Common myeloid progenitor, CD34-positive (primary cell): ENCODE data around the gene NAGK.
"Not testable (repeated sequence)": the region's sequence is repeated elsewhere in the genome, so short reads cannot be mapped to it uniquely, and the experiment has no call there.

Experiments
- CTCF ChIA-PET: fragments of 350-600 bp; sonication (Branson Sonifier 250); formaldehyde crosslinking; loops from one replicate; lab custom pipeline; 2021; ENCODE audit warnings: antibody characterized with exemption; lab: Charles Lee
- POLR2A ChIA-PET: fragments of 350-600 bp; sonication (Branson Sonifier 250); formaldehyde crosslinking; loops from one replicate; lab custom pipeline; 2021; ENCODE audit warnings: antibody characterized with exemption; lab: Charles Lee
- DNase-seq, 3 donors: peaks; one replicate each; pipeline versions ENCODE4 v3.0.0 to v3.0.0-alpha.2; 2013
- H3K27ac ChIP-seq, 2 experiments: 1 replicate in 1 of 2; 2 replicates in 1 of 2; pipeline ENCODE4 v1.7.0; 2013; ENCODE audit warnings: inconsistent platforms in 2 of 2, low read length in 2 of 2, mild to moderate bottlenecking in 2 of 2, low read depth in 1 of 2, moderate library complexity in 1 of 2; ENCODE audit not compliant: severe bottlenecking in 2 of 2, insufficient read depth in 1 of 2, poor library complexity in 1 of 2
- H3K27me3 ChIP-seq, 5 experiments: replicated peaks in 2 of 5; 1 replicate in 3 of 5; 2 replicates in 2 of 5; pipeline versions ENCODE4 v1.6.1 to v1.7.0; 2013; ENCODE audit warnings: low read length in 4 of 5, mild to moderate bottlenecking in 2 of 5, moderate library complexity in 2 of 5, inconsistent platforms in 1 of 5; ENCODE audit not compliant: insufficient read depth in 5 of 5, control insufficient read depth in 4 of 5
- H3K36me3 ChIP-seq, 4 experiments: 1 replicate in 2 of 4; 2 replicates in 2 of 4; pipeline versions ENCODE4 v1.6.1 to v1.7.0; 2013; ENCODE audit warnings: low read length in 3 of 4, control low read depth in 1 of 4, mild to moderate bottlenecking in 1 of 4; ENCODE audit not compliant: control insufficient read depth in 4 of 4, insufficient read depth in 4 of 4
- H3K4me1 ChIP-seq, 4 experiments: 1 replicate in 3 of 4; 2 replicates in 1 of 4; pipeline versions ENCODE4 v1.6.1 to v1.7.1; 2013; ENCODE audit warnings: low read length in 3 of 4, mild to moderate bottlenecking in 3 of 4, control low read depth in 1 of 4, inconsistent platforms in 1 of 4, moderate library complexity in 1 of 4; ENCODE audit not compliant: control insufficient read depth in 4 of 4, insufficient read depth in 4 of 4; ENCODE audit errors: control extremely low read depth in 1 of 4
- H3K4me3 ChIP-seq, 7 experiments: 1 replicate in 4 of 7; 2 replicates in 3 of 7; pipeline versions ENCODE4 v1.5.1 to v1.7.0; 2013; ENCODE audit warnings: mild to moderate bottlenecking in 7 of 7, low read length in 6 of 7, moderate library complexity in 6 of 7, inconsistent platforms in 2 of 7, low read depth in 2 of 7, control low read depth in 1 of 7; ENCODE audit not compliant: insufficient read depth in 4 of 7, control insufficient read depth in 1 of 7; ENCODE audit errors: extremely low read depth in 1 of 7
- H3K9me3 ChIP-seq, 5 experiments: 1 replicate in 4 of 5; 2 replicates in 1 of 5; pipeline versions ENCODE4 v1.6.1 to v1.7.1; 2013; ENCODE audit warnings: low read length in 4 of 5, mild to moderate bottlenecking in 2 of 5, inconsistent platforms in 1 of 5, low read depth in 1 of 5, moderate library complexity in 1 of 5; ENCODE audit not compliant: control insufficient read depth in 4 of 5, insufficient read depth in 2 of 5; ENCODE audit errors: control extremely low read depth in 1 of 5
- WGBS: methylation state at CpG from one replicate; pipeline ENCODE4 v1.1.5; 2013; ENCODE audit not compliant: insufficient coverage; 5-methylcytosine and 5-hydroxymethylcytosine counted together

The NAGK gene

DNA sequence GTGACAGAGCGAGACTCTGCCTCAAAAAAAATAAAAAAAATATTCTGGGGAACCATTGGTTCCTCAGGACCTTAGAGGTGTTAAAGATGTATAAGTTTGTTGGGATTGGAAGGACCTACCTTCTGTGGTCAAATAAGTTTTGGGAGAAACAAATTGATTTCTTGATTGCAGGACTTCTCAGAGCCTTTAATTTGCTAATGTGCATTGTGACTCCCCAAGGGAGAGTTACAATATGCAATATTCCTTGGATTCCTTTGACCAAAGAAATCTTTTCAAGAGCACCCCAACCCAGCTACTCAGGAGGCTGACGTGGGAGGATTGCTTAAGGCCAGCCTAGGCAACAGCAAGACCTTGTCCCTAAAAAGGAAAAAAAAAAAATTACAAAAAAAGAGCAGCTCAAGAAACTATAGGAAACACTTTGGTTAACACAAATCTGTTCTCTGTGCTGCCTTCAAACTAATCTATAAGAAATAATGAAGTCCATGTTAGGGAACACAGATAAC, 6.5 kb downstream of the NAGK start:
- 100% methylated on average over 1 of the region's 2 CpGs for WGBS
- ChIA-PET POLR2A (no interaction called here), CTCF (interaction anchor here (0.6 kb wide), 1 partner anchor 24 kb away, joined by 3 read pairs; no protein-coding TSS in a partner anchor)
- Histone ChIP-seq H3K27me3 (no peaks in the 10 kb centered on the region), H3K9me3 (no peaks in the 10 kb centered on the region), H3K27ac (no peak overlapping the region), H3K4me1 (peaks cover 16 to 42% (median 37%) of the 10 kb centered on the region in 4 experiments), H3K36me3 (peaks cover 16 to 66% (median 49%) of the 10 kb centered on the region in 4 experiments), H3K4me3 (no peak overlapping the region)
- DNase-seq: no peak

DNA sequence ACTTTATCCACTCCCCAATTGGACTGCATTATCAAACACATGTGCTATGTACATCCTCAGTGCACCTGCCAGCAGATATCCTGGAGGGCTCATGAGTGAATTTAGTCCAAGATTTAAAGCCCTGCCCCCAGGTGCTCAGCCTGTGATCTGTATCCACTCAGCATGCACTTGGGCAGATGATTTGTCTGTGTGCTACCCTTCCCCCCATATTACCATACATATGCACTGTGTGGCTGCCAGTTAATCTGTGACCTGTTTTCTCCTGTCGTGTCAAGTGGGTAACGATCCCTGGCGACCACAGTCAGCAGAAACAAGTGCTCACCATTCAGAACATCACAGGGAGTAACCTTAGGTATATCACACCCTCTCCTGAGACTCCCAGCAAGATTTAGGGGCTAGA, 10.2 kb downstream of the NAGK start:
- Histone ChIP-seq H3K9me3 (no peaks in the 10 kb centered on the region), H3K4me1 (peaks cover 0 to 12% (median 3%) of the 10 kb centered on the region in 4 experiments), H3K27me3 (no peaks in the 10 kb centered on the region), H3K27ac (no peak overlapping the region), H3K36me3 (peaks cover 18 to 52% (median 44%) of the 10 kb centered on the region in 4 experiments), H3K4me3 (no peak overlapping the region)
- ChIA-PET CTCF (interaction anchor here (1.3 kb wide), 1 partner anchor 22 kb away, joined by 4 read pairs; no protein-coding TSS in a partner anchor), POLR2A (no interaction called here)
- WGBS: 90% methylated on average over 3 of the region's 3 CpGs
- no peak for DNase-seq

- H3K27me3 ChIP-seq: no peaks in the 10 kb centered on the region
- H3K9me3 ChIP-seq: no peaks in the 10 kb centered on the region
- H3K4me1 ChIP-seq: peaks cover 0 to 10% (median 7%) of the 10 kb centered on the region in 4 experiments
- no peak overlapping the region for H3K4me3 ChIP-seq
- no peak overlapping the region for H3K27ac ChIP-seq
- CTCF ChIA-PET: interaction anchor here (0.6 to 1.6 kb wide), 3 partner anchors 10 to 58 kb away, joined by 3 to 5 read pairs (median 5); partner anchors contain the start of gene NAGK
- POLR2A ChIA-PET: interaction anchor here (0.5 kb wide), 1 partner anchor 15 kb away, joined by 3 read pairs; no protein-coding TSS in a partner anchor
- 100% methylated on average over 1 of the region's 5 CpGs for WGBS
- peaks cover 11 to 15% (median 14%) of the 10 kb centered on the region in 4 experiments for H3K36me3 ChIP-seq
- no peak for DNase-seq
Observed at GRCh38 chr2:71082402-71083252, 14.2 kb downstream of the NAGK start.

- H3K4me1 ChIP-seq: peaks cover 0 to 10% (median 7%) of the 10 kb centered on the region in 4 experiments
- no CpG with 5 or more reads among the region's 3 CpGs for WGBS
- H3K27me3 ChIP-seq, H3K27ac ChIP-seq, H3K36me3 ChIP-seq, DNase-seq, H3K4me3 ChIP-seq, H3K9me3 ChIP-seq, POLR2A ChIA-PET: not testable (repeated sequence)
- CTCF ChIA-PET: interaction anchor here (1.5 kb wide), 1 partner anchor 16 kb away, joined by 5 read pairs; the partner anchor contains the start of gene NAGK
Observed at GRCh38 chr2:71083297-71083696, 14.8 kb downstream of the NAGK start.

DNA sequence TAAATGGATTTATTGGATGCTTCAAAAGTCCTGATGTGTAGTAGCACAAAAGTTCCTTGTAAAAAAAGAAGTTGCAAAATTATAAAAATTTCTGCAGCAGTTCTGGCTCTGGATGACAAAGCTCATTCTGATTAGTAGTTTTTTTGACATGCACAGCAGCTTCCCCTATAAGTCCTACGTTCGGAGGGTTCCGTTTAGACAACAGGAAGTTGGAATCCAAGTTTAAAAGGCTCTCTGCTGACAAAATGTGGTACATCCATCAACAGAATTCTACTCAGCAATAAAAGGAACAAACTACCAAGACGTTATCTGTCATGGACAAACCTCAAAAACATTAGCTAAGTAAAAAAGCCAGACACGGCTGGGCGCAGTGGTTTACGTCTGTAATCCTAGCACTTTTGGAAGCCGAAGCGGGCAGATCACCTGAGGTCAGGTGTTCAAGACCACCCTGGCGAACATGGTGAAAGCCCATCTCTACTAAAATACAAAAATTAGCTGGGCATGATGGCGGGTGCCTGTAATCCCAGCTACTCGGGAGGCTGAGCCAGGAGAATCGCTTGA, 15.4 kb downstream of the NAGK start:
- DNase-seq: peak in 2 of 3 donors; percentile 69 to 75
- H3K27me3 ChIP-seq, POLR2A ChIA-PET, H3K9me3 ChIP-seq, H3K36me3 ChIP-seq: not testable (repeated sequence)
- Histone ChIP-seq H3K27ac (peak overlapping the region in 1 of 2 experiments; percentile 58), H3K4me1 (peaks cover 0 to 10% (median 7%) of the 10 kb centered on the region in 4 experiments), H3K4me3 (peak overlapping the region in 4 of 7 experiments; percentile 15 to 66 (median 44))
- CTCF ChIA-PET: interaction anchor here (0.9 to 1.5 kb wide), 3 partner anchors 12 to 71 kb away, joined by 3 to 5 read pairs (median 4); partner anchors contain the start of gene NAGK
- 26% methylated on average over 7 of the region's 13 CpGs for WGBS

GRCh38 chr2:71085325-71086003, 17.0 kb downstream of the NAGK start:
- POLR2A ChIA-PET: not testable (repeated sequence)

More at GRCh38 chr2:71085325-71086003, 17.0 kb downstream of the NAGK start:
- H3K4me1 ChIP-seq: peaks cover 0 to 10% (median 7%) of the 10 kb centered on the region in 4 experiments
- 100% methylated on average over 1 of the region's 9 CpGs for WGBS
- H3K4me3 ChIP-seq, CTCF ChIA-PET, DNase-seq, H3K9me3 ChIP-seq, H3K27ac ChIP-seq, H3K27me3 ChIP-seq, H3K36me3 ChIP-seq: not testable (repeated sequence)
